PFSK-1 (cell line): Measurements from ENCODE around the gene SEC14L1.

Experiments used
- FOXP2 ChIP-seq: optimal IDR thresholded peaks from 2 replicates; pipeline ENCODE3; 2011; ENCODE audit warnings: borderline replicate concordance, control low read depth, inconsistent platforms; ENCODE audit not compliant: insufficient read depth; ENCODE audit errors: extremely low read length, extremely low read depth
- POLR2AphosphoS5 ChIP-seq: IDR thresholded peaks from 2 replicates; pipeline ENCODE4 v1.6.1; 2012; ENCODE audit warnings: low read depth, mild to moderate bottlenecking, control low read depth, low read length, moderate library complexity
- SIN3A ChIP-seq: IDR thresholded peaks from 2 replicates; pipeline ENCODE4 v1.6.1; 2012; ENCODE audit warnings: mild to moderate bottlenecking, low read length, moderate library complexity, borderline replicate concordance; ENCODE audit not compliant: insufficient read depth
- TAF1 ChIP-seq: IDR thresholded peaks from 2 replicates; pipeline ENCODE4 v1.6.1; 2012; ENCODE audit warnings: low read length, control low read depth, borderline replicate concordance; ENCODE audit not compliant: insufficient read depth
- TF ChIP-seq, protein P1 (sequence below), 2 experiments: IDR thresholded peaks; 2 replicates each; pipeline versions ENCODE4 v1.6.1 to v1.8.0; 2011 to 2012; ENCODE audit warnings: low read depth in 2 of 2, low read length in 2 of 2, control low read depth in 1 of 2, inconsistent platforms in 1 of 2, mild to moderate bottlenecking in 1 of 2, moderate library complexity in 1 of 2; ENCODE audit not compliant: insufficient read depth in 1 of 2

Gene SEC14L1

GRCh38 chr17:77256710-77257109 is 115.9 kb downstream of the SEC14L1 start:
- TF ChIP-seq, protein P1, sequence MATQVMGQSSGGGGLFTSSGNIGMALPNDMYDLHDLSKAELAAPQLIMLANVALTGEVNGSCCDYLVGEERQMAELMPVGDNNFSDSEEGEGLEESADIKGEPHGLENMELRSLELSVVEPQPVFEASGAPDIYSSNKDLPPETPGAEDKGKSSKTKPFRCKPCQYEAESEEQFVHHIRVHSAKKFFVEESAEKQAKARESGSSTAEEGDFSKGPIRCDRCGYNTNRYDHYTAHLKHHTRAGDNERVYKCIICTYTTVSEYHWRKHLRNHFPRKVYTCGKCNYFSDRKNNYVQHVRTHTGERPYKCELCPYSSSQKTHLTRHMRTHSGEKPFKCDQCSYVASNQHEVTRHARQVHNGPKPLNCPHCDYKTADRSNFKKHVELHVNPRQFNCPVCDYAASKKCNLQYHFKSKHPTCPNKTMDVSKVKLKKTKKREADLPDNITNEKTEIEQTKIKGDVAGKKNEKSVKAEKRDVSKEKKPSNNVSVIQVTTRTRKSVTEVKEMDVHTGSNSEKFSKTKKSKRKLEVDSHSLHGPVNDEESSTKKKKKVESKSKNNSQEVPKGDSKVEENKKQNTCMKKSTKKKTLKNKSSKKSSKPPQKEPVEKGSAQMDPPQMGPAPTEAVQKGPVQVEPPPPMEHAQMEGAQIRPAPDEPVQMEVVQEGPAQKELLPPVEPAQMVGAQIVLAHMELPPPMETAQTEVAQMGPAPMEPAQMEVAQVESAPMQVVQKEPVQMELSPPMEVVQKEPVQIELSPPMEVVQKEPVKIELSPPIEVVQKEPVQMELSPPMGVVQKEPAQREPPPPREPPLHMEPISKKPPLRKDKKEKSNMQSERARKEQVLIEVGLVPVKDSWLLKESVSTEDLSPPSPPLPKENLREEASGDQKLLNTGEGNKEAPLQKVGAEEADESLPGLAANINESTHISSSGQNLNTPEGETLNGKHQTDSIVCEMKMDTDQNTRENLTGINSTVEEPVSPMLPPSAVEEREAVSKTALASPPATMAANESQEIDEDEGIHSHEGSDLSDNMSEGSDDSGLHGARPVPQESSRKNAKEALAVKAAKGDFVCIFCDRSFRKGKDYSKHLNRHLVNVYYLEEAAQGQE (IDR thresholded peaks at IDR 0.05; ENCODE audit: insufficient read depth in 1 of 2, low read depth in 2 of 2, low read length in 2 of 2), result no peak
- TF ChIP-seq POLR2AphosphoS5 (no peak), TAF1 (no peak), FOXP2 (no peak), SIN3A (no peak)

- TF ChIP-seq FOXP2, result no peak
- no peak for TF ChIP-seq POLR2AphosphoS5
- no peak for TF ChIP-seq TAF1
- TF ChIP-seq, protein P1 (IDR thresholded peaks at IDR 0.05; ENCODE audit: insufficient read depth in 1 of 2, low read depth in 2 of 2, low read length in 2 of 2), result no peak
- TF ChIP-seq SIN3A, result no peak
Measured at GRCh38 chr17:77257169-77257568, 116.4 kb downstream of the SEC14L1 start.

DNA sequence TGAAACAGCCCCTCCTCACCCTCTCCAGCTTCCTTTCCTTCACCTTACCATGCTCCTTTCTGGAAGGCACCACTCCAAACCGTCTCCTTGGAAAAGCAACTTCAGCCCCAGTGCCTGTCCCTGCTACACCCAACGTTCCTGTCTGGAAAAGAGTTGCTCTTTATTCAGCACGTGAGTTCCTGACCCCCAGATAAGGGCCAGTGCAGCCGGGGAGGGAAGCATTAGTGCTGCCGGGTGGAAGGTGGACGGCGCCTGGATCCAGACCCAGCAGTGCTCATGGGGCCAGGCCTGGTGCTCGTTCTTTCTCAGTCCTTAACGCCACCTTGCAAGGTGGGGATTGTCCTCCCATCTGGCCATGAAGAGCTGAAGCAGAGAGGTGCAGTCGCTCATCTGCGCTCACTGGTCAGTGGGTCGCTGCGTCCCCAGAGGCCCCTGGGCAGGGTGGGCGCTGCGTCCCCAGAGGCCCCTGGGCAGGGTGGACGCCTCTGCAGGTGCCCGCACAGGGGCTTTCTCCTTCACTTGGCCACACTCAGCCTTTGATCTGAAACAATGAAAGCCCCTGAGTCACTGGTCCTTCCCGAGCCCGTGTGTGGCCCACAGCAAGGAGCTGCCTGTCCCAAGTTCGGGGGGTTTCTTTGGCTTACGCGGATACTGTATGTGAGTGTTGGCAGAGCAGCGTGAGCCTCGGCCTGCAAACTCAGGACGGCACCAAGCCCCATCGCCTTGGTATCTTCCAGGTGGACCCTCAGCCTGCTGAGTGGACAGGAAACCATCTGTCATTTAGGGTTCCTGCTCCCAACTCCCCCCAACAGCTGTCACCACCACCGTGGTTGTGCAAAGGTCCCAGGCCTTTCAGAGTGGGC is 117.1 kb downstream of the SEC14L1 start:
- TF ChIP-seq TAF1 (no peak), POLR2AphosphoS5 (no peak), FOXP2 (no peak), SIN3A (no peak)
- TF ChIP-seq, protein P1 (IDR thresholded peaks at IDR 0.05; ENCODE audit: insufficient read depth in 1 of 2, low read depth in 2 of 2, low read length in 2 of 2), result no peak

DNA sequence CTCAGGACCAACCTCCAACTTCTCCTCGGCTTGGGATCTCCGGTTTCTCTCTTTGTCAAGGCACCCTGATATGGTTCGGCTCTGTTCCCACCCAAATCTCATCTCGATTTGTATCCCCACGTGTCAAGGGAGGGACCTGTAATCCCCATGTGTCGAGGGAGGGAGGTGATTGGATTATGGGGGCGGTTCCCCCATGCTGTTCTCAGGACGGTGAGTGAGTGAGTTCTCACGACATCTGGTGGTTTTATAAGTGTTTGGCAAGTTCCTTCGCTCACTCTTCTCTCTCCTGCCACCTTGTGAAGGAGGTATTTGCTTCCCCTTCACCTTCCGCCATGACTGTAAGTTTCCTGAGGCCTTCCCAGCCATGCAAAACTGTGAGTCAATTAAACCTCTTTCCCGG is 117.9 kb downstream of the SEC14L1 start:
- TF ChIP-seq TAF1 (no peak), FOXP2 (no peak), POLR2AphosphoS5 (no peak), SIN3A (no peak)
- TF ChIP-seq, protein P1 (IDR thresholded peaks at IDR 0.05; ENCODE audit: insufficient read depth in 1 of 2, low read depth in 2 of 2, low read length in 2 of 2), result no peak
